ENCODE results near the gene MYBPC1.

DNA sequence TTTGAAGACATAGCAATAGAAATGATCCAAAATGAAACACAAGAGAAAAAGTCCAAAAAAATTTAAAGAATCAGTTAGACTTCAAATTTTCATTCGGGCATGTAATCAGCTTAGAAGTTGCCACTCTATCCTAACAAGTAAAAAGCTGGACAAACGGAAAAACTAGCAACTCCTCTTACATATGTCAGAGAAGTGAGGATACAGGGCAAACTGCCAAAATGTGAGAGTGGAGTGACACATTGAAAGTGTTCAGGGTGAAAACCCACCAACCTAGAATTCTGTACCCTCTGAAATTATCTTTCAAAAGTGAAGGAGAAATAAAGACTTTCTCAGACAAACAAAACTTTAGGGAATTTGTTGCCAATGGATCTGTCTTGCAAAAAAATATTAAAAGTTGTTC is 60.6 kb downstream of the MYBPC1 start:
- no peak for TF ChIP-seq BHLHE40 (IDR thresholded peaks at IDR 0.05; ENCODE audit: borderline replicate concordance)
- no peak for TF ChIP-seq TARDBP (IDR thresholded peaks at IDR 0.05)
- no peak for TF ChIP-seq FOXM1 (IDR thresholded peaks at IDR 0.05; ENCODE audit: borderline replicate concordance)
- no peak for TF ChIP-seq ELF4 (IDR thresholded peaks at IDR 0.05)
- TF ChIP-seq NFRKB (IDR thresholded peaks at IDR 0.05): no peak
- no peak for TF ChIP-seq SP1 (IDR thresholded peaks at IDR 0.05)
- no peak for TF ChIP-seq HDGF (IDR thresholded peaks at IDR 0.05; ENCODE audit: borderline replicate concordance)
- no peak for TF ChIP-seq SUZ12 (IDR thresholded peaks at IDR 0.05)
- no peak for TF ChIP-seq FOXA1 (IDR thresholded peaks at IDR 0.05)

Measured in HEK293T (cell line).